ENCODE data around the gene C8G.

Gene C8G

GRCh38 chr9:136907011-136907914 lies 37.8 kb upstream of the C8G start:
- Histone ChIP-seq H3K36me3 (ENCODE audit: insufficient read depth, low read length) (peaks cover 74% of the 10 kb centered on the region), H3K4me3 (ENCODE audit: low read length) (no peak overlapping the region), H3K9me3 (ENCODE audit: insufficient read depth, low read depth, low read length) (no peaks in the 10 kb centered on the region), H3K4me1 (ENCODE audit: insufficient read depth, low read length) (no peaks in the 10 kb centered on the region), H3K27me3 (ENCODE audit: insufficient read depth, low read length) (no peaks in the 10 kb centered on the region), H3K27ac (ENCODE audit: low read depth, low read length) (no peak overlapping the region), H3K9ac (ENCODE audit: low read depth, low read length) (no peak overlapping the region)
- WGBS: 96% methylated on average over 29 of the region's 29 CpGs

DNA sequence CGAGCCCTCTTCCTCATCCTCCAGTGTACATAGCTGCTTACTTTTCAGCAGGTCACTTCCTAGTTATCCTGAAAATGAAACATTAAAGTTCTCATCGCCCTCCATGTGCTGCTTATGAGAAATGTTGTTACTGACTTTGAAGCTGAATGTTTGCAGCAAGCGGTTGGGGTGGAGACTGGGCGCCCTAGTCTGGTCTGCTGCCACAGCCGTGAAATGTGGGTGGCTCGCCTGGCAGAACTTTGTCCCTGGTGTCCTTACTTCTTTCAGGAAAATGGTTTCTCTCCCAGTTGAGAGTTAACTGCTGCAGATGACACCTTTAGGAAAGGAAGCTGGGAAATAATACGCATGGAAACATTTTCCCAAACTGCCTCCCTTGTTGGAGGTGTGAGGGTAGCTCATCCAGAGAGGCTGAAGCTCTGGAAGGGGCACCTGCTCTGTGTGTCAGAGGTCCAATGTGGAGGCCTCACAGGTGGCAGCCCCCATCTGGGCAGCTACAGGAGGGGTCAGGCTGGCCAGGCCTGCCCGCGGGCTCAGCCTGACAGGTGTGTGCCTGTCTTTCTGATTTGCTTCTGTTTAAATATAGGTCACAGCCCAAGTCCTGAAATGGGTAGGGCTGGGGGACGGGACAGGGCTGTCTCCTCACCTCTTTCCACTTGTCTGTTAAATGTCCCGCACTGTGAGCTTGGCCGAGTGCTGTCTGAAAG lies 34.7 kb upstream of the C8G start:
- WGBS: 97% methylated on average over 12 of the region's 12 CpGs
- Histone ChIP-seq H3K4me3 (ENCODE audit: low read length) (no peak overlapping the region), H3K9ac (ENCODE audit: low read depth, low read length) (no peak overlapping the region)

GRCh38 chr9:136910901-136911245 lies 34.2 kb upstream of the C8G start:
- no peak overlapping the region for H3K27ac ChIP-seq (ENCODE audit: low read depth, low read length)
- H3K4me3 ChIP-seq (ENCODE audit: low read length): no peak overlapping the region
- no peak overlapping the region for H3K9ac ChIP-seq (ENCODE audit: low read depth, low read length)
- 95% methylated on average over 12 of the region's 12 CpGs for WGBS
- H3K27me3 ChIP-seq (ENCODE audit: insufficient read depth, low read length): no peaks in the 10 kb centered on the region
- no peaks in the 10 kb centered on the region for H3K9me3 ChIP-seq (ENCODE audit: insufficient read depth, low read depth, low read length)
- H3K36me3 ChIP-seq (ENCODE audit: insufficient read depth, low read length): peaks cover 76% of the 10 kb centered on the region
- H3K4me1 ChIP-seq (ENCODE audit: insufficient read depth, low read length): no peaks in the 10 kb centered on the region

More for the DNA sequence above, 34.7 kb upstream of the C8G start:
- no peak overlapping the region for H3K27ac ChIP-seq (ENCODE audit: low read depth, low read length)
- no peaks in the 10 kb centered on the region for H3K9me3 ChIP-seq (ENCODE audit: insufficient read depth, low read depth, low read length)
- H3K4me1 ChIP-seq (ENCODE audit: insufficient read depth, low read length): no peaks in the 10 kb centered on the region
- H3K36me3 ChIP-seq (ENCODE audit: insufficient read depth, low read length): peaks cover 75% of the 10 kb centered on the region
- no peaks in the 10 kb centered on the region for H3K27me3 ChIP-seq (ENCODE audit: insufficient read depth, low read length)

DNA sequence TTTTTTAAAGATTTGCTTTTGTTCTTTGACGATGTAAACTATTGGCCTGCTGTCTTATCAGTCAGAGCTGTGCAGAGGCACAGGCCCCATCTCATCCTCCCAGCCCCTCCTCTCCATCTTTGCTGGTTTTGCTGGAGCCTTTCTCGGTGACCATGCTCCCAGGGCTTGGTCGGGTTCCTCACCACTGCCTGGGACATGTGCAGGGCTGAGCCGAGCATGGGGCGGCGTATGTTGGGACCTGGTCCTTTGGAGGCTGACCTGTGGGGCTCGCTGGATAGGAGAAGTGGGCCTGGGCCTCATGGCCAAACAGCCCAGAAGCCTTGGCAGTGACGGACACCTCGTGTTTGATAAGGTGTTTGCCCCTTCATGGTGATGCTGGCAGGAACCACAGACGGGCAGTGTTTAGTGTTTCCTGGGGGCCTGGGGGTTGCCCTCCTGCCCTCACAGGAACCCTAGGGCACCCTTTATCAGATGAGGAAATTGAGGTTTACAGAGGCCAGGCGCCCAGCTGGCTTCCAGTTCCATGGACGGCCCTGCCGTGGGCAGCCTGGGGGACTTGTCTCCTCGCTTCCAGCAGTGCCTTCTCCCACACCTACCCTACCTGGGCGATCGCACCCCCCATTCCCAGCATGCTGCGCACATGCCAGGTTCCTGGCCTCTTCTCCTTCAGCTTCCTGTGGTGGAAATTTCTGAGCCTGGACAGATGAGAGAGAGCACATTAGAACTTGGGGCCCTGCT lies 31.2 kb upstream of the C8G start:
- Histone ChIP-seq H3K27ac (ENCODE audit: low read depth, low read length) (no peak overlapping the region), H3K4me1 (ENCODE audit: insufficient read depth, low read length) (no peaks in the 10 kb centered on the region), H3K9me3 (ENCODE audit: insufficient read depth, low read depth, low read length) (no peaks in the 10 kb centered on the region), H3K4me3 (ENCODE audit: low read length) (no peak overlapping the region), H3K9ac (ENCODE audit: low read depth, low read length) (no peak overlapping the region; the same call in 1 of the 2 replicates), H3K27me3 (ENCODE audit: insufficient read depth, low read length) (no peaks in the 10 kb centered on the region), H3K36me3 (ENCODE audit: insufficient read depth, low read length) (peaks cover 71% of the 10 kb centered on the region)
- 96% methylated on average over 17 of the region's 17 CpGs for WGBS

- Histone ChIP-seq H3K9me3 (ENCODE audit: insufficient read depth, low read depth, low read length) (no peaks in the 10 kb centered on the region), H3K9ac (ENCODE audit: low read depth, low read length) (no peak overlapping the region), H3K36me3 (ENCODE audit: insufficient read depth, low read length) (peaks cover 64% of the 10 kb centered on the region), H3K27ac (ENCODE audit: low read depth, low read length) (no peak overlapping the region), H3K4me3 (ENCODE audit: low read length) (no peak overlapping the region), H3K27me3 (ENCODE audit: insufficient read depth, low read length) (no peaks in the 10 kb centered on the region), H3K4me1 (ENCODE audit: insufficient read depth, low read length) (no peaks in the 10 kb centered on the region)
- WGBS: 90% methylated on average over 21 of the region's 21 CpGs
These were observed 29.3 kb upstream of the C8G start for GRCh38 chr9:136915632-136916329.

DNA sequence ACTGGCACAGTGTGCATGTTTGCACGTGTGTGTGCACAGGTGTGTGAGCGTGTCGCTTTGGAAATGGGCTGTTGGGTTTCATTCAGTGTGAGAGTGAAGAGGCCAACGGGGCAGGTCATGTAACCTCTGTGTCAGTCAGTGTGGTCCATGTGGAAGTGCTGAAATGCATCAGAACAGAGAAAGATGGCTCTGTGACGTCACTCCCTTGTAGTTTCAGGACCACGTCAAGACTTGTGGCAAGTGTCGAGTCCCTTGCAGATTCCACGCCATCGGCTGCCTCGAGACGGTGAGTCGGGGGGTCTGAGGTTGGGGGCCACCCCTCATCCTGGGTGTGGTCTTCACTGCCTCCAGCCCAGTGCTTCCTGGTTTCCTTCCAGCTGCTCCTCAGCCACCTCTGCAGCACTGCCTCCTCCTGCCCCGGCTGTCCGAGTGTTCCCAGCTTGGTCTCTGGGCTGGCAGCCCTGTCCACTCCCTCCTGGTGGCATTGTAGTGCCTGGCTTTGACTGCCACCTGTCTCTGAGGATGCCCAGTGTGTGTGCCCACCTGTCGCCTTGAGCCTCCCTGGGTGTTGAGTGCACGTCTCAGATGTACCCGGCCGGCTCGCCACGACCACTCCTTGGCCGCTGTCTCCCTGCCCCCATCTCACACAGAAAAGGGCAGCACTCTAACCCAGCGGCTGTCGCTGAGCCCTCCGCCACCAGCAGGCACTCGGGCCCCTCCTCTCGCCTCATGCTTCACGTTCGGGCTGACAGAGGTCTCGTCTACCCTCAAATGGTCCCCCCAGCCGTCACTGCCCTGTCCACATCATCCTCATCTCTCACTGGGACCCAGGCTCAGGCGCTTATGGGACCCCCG lies 28.5 kb upstream of the C8G start:
- H3K27me3 ChIP-seq (ENCODE audit: insufficient read depth, low read length): no peaks in the 10 kb centered on the region
- no peaks in the 10 kb centered on the region for H3K9me3 ChIP-seq (ENCODE audit: insufficient read depth, low read depth, low read length)
- H3K4me1 ChIP-seq (ENCODE audit: insufficient read depth, low read length): no peaks in the 10 kb centered on the region
- no peak overlapping the region for H3K27ac ChIP-seq (ENCODE audit: low read depth, low read length)
- peaks cover 67% of the 10 kb centered on the region for H3K36me3 ChIP-seq (ENCODE audit: insufficient read depth, low read length)
- 95% methylated on average over 32 of the region's 32 CpGs for WGBS
- no peak overlapping the region for H3K4me3 ChIP-seq (ENCODE audit: low read length)
- H3K9ac ChIP-seq (ENCODE audit: low read depth, low read length): no peak overlapping the region

DNA sequence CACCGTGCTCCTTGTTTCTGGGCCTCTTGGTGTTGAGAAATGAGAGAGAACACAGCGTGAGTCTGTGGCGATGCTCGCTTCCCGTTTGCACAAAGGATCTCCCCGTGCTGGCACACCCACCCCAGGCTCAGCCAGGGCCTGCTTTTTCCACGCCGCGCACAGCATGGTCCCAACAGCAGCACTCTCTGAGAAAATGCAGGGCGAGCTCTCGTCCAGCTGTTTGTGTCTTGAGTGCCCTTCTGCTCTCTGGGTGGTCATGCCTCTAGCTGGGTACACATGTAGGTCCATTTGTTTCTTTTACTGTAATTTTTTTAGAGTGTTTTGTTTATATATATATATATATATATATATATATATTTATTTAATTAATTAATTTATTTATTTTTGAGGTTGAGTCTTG lies 27.1 kb upstream of the C8G start:
- Histone ChIP-seq H3K9ac (ENCODE audit: low read depth, low read length) (no peak overlapping the region), H3K27me3 (ENCODE audit: insufficient read depth, low read length) (no peaks in the 10 kb centered on the region), H3K4me1 (ENCODE audit: insufficient read depth, low read length) (no peaks in the 10 kb centered on the region), H3K27ac (ENCODE audit: low read depth, low read length) (no peak overlapping the region), H3K9me3 (ENCODE audit: insufficient read depth, low read depth, low read length) (no peaks in the 10 kb centered on the region), H3K36me3 (ENCODE audit: insufficient read depth, low read length) (peaks cover 69% of the 10 kb centered on the region), H3K4me3 (ENCODE audit: low read length) (no peak overlapping the region)
- WGBS: 94% methylated on average over 11 of the region's 11 CpGs

DNA sequence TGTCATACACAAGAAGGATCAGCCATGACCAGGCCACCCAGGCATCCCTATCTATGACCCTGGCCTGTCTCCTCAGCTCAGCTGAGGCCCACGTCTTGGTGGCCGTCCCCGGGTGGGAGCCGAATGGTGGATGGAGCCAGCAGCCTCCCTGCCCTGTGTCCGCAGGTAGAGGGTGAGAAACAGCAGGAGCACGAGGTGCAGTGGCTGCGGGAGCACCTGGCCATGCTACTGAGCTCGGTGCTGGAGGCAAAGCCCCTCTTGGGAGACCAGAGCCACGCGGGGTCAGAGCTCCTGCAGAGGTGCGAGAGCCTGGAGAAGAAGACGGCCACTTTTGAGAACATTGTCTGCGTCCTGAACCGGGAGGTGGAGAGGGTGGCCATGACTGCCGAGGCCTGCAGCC lies 25.0 kb upstream of the C8G start:
- Histone ChIP-seq H3K27ac (ENCODE audit: low read depth, low read length) (no peak overlapping the region), H3K36me3 (ENCODE audit: insufficient read depth, low read length) (peaks cover 71% of the 10 kb centered on the region), H3K4me3 (ENCODE audit: low read length) (no peak overlapping the region), H3K27me3 (ENCODE audit: insufficient read depth, low read length) (no peaks in the 10 kb centered on the region), H3K9ac (ENCODE audit: low read depth, low read length) (no peak overlapping the region), H3K4me1 (ENCODE audit: insufficient read depth, low read length) (no peaks in the 10 kb centered on the region), H3K9me3 (ENCODE audit: insufficient read depth, low read depth, low read length) (no peaks in the 10 kb centered on the region)
- WGBS: 96% methylated on average over 15 of the region's 15 CpGs

GRCh38 chr9:136920734-136921231 lies 24.3 kb upstream of the C8G start:
- Histone ChIP-seq H3K27ac (ENCODE audit: low read depth, low read length) (no peak overlapping the region), H3K4me1 (ENCODE audit: insufficient read depth, low read length) (no peaks in the 10 kb centered on the region), H3K36me3 (ENCODE audit: insufficient read depth, low read length) (peaks cover 71% of the 10 kb centered on the region), H3K9me3 (ENCODE audit: insufficient read depth, low read depth, low read length) (no peaks in the 10 kb centered on the region), H3K9ac (ENCODE audit: low read depth, low read length) (no peak overlapping the region), H3K27me3 (ENCODE audit: insufficient read depth, low read length) (no peaks in the 10 kb centered on the region), H3K4me3 (ENCODE audit: low read length) (no peak overlapping the region)
- 94% methylated on average over 14 of the region's 14 CpGs for WGBS

DNA sequence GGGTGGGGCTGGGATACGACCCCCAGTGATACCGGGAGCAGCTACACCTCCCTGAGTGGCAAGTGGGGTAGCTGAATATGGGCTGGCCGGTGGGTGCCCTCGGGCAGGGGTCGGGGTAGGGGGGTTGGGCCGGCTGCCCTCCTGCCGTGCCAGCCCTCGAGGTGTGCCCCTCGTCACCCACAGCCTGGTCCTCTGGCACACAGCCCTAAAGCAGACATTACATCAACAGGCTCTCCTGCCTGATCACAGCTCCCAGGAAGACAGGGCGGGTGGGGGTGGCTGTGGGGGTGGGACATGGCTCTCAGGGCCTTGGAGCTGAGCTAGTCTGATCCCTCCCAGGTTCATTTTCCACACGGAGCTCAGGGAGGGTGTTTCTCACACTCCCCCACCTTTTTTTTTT lies 23.7 kb upstream of the C8G start:
- no peak overlapping the region for H3K4me3 ChIP-seq (ENCODE audit: low read length)
- H3K27ac ChIP-seq (ENCODE audit: low read depth, low read length): no peak overlapping the region
- peaks cover 71% of the 10 kb centered on the region for H3K36me3 ChIP-seq (ENCODE audit: insufficient read depth, low read length)
- H3K9ac ChIP-seq (ENCODE audit: low read depth, low read length): no peak overlapping the region
- H3K4me1 ChIP-seq (ENCODE audit: insufficient read depth, low read length): no peaks in the 10 kb centered on the region
- H3K9me3 ChIP-seq (ENCODE audit: insufficient read depth, low read depth, low read length): no peaks in the 10 kb centered on the region
- WGBS: 87% methylated on average over 11 of the region's 11 CpGs
- no peaks in the 10 kb centered on the region for H3K27me3 ChIP-seq (ENCODE audit: insufficient read depth, low read length)

All from HUES64 (cell line).